ENCODE measurements around the gene NCL.

GRCh38 chr2:231467613-231468530 is 3.6 kb upstream of the NCL start:
- no peak for TF ChIP-seq CTCF (IDR thresholded peaks at IDR 0.05; ENCODE audit: low read length)
- TF ChIP-seq EZH2 (IDR thresholded peaks at IDR 0.05; ENCODE audit: borderline replicate concordance, low read length) = no peak
